ENCODE results near the gene PLA2G4A.

The PLA2G4A gene

GRCh38 chr1:186872291-186872690, 43.5 kb downstream of the PLA2G4A start:
- no peak for DNase-seq (ENCODE audit: low read depth in 2 of 2, low spot score in 1 of 2)

DNA sequence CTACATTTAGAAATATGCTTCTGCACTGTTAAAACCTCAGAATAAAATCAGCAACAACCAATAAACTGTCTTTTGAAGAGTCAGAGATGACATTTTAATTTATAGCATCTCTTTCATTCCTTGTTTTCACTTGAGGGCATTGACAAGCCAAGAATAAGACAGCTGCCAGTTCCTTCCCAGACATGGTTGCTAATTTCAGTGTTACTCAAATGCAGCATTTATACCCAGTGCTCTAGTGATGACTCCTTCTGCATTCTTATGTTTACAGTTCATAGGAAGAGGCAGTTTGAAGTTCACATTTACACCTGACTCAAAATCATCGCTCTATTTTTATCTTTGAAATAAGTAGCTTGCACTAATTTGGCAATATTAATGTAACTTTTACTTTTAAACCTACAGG, 44.9 kb downstream of the PLA2G4A start:
- no peak for DNase-seq (ENCODE audit: low read depth in 2 of 2, low spot score in 1 of 2)

GRCh38 chr1:186875896-186876835, 47.4 kb downstream of the PLA2G4A start:
- no peak for DNase-seq (ENCODE audit: low read depth in 2 of 2, low spot score in 1 of 2)

DNA sequence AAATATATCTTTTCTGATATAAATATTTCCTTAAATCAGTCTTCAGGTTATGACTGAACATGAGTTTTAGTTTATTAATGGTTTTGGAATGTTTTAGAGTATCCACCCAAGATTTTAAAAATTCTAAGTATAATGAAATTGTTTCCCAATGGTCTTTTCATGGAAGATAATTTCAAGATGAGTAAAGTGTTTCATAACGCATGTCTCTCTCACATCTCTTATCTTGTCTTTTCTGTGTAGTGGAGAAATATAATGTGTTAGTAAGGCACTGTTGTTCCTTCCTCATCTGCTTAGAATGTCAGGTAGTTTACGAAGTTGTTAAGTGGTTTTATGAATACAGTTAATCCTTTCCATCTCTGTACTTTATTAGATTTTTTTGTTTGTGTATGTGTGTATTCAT, 49.6 kb downstream of the PLA2G4A start:
- no peak for DNase-seq (ENCODE audit: low read depth in 2 of 2, low spot score in 1 of 2)

GRCh38 chr1:186880982-186881381, 52.2 kb downstream of the PLA2G4A start:
- no peak for DNase-seq (ENCODE audit: low read depth in 2 of 2, low spot score in 1 of 2)

- DNase-seq (ENCODE audit: low read depth in 2 of 2, low spot score in 1 of 2), result no peak
Observed at GRCh38 chr1:186882372-186883134, 53.8 kb downstream of the PLA2G4A start.

DNA sequence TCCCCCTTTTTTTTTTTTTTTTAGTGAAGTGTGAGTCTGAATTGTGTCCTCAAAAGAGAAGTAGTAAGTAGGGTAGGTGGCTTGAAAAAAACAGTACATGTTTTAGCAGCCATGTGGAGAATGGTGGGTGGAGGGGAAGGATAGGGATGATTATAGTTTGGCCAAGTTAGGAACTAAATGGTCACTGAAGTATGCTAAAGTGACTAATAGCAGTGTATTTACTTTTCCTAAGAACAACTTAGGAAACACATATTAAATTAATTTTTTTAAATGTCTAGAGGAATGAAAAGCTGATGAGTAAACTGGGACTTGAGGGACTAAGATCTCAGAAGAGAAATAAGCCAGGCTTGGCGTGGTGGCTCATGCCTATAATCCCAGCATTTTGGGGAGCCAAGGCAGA, 55.5 kb downstream of the PLA2G4A start:
- no peak for DNase-seq (ENCODE audit: low read depth in 2 of 2, low spot score in 1 of 2)

GRCh38 chr1:186887203-186887602, 58.5 kb downstream of the PLA2G4A start:
- no peak for DNase-seq (ENCODE audit: low read depth in 2 of 2, low spot score in 1 of 2)

GRCh38 chr1:186888367-186888766, 59.6 kb downstream of the PLA2G4A start:
- DNase-seq (ENCODE audit: low read depth in 2 of 2, low spot score in 1 of 2), result no peak

DNA sequence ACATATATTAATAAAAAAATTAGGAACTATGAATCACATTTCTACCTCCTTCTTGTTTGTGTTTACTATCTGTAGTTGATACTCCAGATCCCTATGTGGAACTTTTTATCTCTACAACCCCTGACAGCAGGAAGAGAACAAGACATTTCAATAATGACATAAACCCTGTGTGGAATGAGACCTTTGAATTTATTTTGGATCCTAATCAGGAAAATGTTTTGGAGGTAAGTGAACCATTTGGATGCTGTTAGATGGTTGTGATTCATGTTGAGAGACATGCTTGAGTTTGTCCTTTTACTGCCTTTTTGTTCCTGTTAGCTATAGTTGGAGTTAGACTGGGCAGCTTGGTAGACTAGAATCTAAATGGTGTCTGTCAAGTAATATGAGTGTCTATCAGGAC, 64.2 kb downstream of the PLA2G4A start:
- DNase-seq (ENCODE audit: low read depth in 2 of 2, low spot score in 1 of 2), result no peak

GRCh38 chr1:186894415-186894814, 65.7 kb downstream of the PLA2G4A start:
- no peak for DNase-seq (ENCODE audit: low read depth in 2 of 2, low spot score in 1 of 2)

- no peak for DNase-seq (ENCODE audit: low read depth in 2 of 2, low spot score in 1 of 2)
Observed at GRCh38 chr1:186896211-186896610, 67.5 kb downstream of the PLA2G4A start.

- no peak for DNase-seq (ENCODE audit: low read depth in 2 of 2, low spot score in 1 of 2)
Observed at GRCh38 chr1:186897008-186897407, 68.3 kb downstream of the PLA2G4A start.

DNA sequence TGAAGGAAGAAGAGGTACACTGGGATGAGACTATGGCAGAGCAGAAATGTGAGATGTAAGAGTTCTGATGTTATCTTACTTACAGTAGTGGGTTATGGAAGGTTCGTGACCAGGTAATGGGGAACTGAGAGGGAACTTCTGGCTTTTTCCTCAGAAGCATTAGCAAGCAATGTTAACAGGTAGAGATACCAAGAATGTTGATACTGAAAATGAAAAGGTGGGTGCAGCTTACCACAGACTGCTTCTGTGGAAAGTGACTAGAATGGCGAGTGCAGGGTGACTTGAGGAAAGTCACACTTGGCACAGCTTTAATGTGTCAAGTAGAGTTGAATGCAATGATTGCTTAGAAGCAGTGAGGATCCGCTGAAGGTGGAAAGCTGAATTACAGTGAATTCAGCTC, 70.8 kb downstream of the PLA2G4A start:
- no peak for DNase-seq (ENCODE audit: low read depth in 2 of 2, low spot score in 1 of 2)

DNA sequence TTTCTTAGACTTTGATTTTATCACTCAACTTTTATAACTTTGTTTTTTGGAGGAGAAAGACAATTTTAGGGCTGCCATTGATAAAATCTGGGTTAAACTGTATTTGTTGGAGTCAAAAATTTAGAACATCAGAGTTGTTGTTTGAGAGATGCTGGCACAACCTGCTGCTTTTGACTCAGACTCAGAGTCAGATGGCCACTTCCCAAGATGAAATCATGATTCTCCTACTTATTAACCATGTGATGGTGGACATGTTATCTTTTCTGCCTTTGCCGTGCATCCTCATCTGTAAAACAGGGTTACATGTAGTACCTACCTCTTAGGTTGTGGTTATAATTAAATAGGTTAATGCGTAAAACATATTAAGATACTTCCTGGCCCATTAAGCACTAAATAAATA, 71.2 kb downstream of the PLA2G4A start:
- no peak for DNase-seq (ENCODE audit: low read depth in 2 of 2, low spot score in 1 of 2)

DNA sequence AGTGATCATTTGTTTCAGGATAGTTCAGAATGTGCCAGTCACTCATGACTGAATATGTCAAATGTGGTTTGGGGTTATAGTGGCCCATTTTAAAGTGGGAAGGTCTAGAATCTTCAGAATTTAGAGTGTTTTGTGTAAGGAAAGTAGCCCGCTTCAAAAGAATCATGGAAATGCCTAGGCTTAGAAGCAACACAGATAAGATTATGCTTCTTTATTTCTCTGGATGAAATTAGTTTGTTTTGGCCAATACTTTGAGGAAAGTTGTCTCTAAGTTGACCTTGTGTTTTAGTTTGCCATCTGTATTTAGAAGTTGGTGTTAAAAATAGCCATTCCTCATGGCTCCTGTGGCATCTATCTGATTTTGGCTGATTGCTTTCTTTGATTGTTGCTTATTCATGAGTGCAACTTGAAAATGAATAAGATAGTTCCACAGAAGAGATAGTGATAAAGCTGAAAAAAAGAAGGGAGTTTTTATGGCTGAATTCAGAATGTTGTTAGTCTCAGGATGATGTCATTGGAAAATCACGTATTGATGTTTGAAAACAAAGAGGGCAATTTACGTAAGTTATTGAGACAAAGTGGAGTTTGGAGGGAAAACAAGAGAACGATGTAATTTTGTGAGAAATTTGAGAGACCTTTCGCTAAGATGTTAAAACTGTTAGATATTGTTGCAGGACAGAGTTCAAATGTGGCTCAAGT, 71.9 kb downstream of the PLA2G4A start:
- DNase-seq (ENCODE audit: low read depth in 2 of 2, low spot score in 1 of 2), result no peak

- no peak for DNase-seq (ENCODE audit: low read depth in 2 of 2, low spot score in 1 of 2)
Observed at GRCh38 chr1:186901631-186902030, 72.9 kb downstream of the PLA2G4A start.

- no peak for DNase-seq (ENCODE audit: low read depth in 2 of 2, low spot score in 1 of 2)
Observed at GRCh38 chr1:186903374-186904136, 74.8 kb downstream of the PLA2G4A start.

DNA sequence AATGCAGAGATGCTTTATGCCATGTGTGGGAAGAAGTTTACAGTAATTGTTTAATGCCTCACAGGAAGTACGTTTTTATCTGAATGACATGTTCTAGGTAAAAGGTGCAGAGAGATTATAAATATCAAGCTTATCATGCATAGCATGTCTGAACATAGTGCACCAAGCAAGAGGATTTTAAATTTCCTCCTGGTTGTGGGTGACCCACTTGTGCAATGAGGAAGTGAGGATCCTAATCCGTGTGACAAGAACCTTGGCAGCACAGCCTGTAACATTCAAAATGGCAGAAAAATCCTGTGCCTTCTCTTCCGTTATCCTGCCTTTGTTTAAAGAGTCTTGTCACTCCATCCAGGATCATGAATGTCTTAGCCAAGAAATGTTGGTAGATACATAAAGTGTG, 75.6 kb downstream of the PLA2G4A start:
- no peak for DNase-seq (ENCODE audit: low read depth in 2 of 2, low spot score in 1 of 2)

- DNase-seq (ENCODE audit: low read depth in 2 of 2, low spot score in 1 of 2), result no peak
Observed at GRCh38 chr1:186905561-186905960, 76.8 kb downstream of the PLA2G4A start.

DNA sequence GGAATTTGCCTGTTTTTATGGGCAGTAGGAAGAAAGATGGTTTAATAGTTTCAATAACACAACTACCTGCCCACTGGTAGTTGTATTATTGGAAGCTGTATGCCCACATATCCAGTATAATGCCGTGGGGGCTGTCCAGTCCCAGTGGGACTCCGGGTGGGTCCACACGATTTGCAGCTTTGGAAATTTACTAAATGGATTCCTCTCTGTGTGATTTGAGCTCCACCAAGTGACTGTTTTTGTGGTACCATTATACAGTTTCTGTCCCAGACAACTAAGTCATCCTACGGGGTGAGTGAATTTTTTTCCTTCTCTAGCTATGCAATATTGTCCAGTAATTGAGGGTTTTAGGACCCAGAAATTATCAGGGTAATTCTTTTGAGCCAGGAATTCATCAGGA, 86.8 kb downstream of the PLA2G4A start:
- DNase-seq (ENCODE audit: low read depth in 2 of 2, low spot score in 1 of 2), result no peak

All from stimulated activated CD8-positive, alpha-beta memory T cell treated with anti-CD3 and anti-CD28 coated beads, Interleukin-4, amount 100 ng/mL, for 1 hour (primary cell).